Ammon's horn (tissue), 1 donor: Measurements from ENCODE around the gene CPM.

Experiments
- DNase-seq: peaks from one replicate; pipeline ENCODE4 v3.0.0-alpha.2; 2016; ENCODE audit warnings: low spot score

Gene CPM

GRCh38 chr12:68878283-68878682, 54.7 kb downstream of the CPM start:
- DNase-seq = no peak

GRCh38 chr12:68877583-68877982, 55.4 kb downstream of the CPM start:
- DNase-seq = no peak

GRCh38 chr12:68876461-68876860, 56.5 kb downstream of the CPM start:
- peak; percentile 21 for DNase-seq

- DNase-seq = no peak
Observed at GRCh38 chr12:68873316-68873715, 59.7 kb downstream of the CPM start.

- no peak for DNase-seq
Observed at GRCh38 chr12:68871921-68872320, 61.0 kb downstream of the CPM start.

- no peak for DNase-seq
Observed at GRCh38 chr12:68871396-68871795, 61.6 kb downstream of the CPM start.

- DNase-seq = no peak
Observed at GRCh38 chr12:68870443-68870842, 62.5 kb downstream of the CPM start.

GRCh38 chr12:68870011-68870410, 63.0 kb downstream of the CPM start:
- no peak for DNase-seq

GRCh38 chr12:68868043-68868790, 64.8 kb downstream of the CPM start:
- DNase-seq = no peak

- DNase-seq = no peak
Observed at GRCh38 chr12:68867606-68868005, 65.4 kb downstream of the CPM start.

GRCh38 chr12:68866950-68867349, 66.0 kb downstream of the CPM start:
- DNase-seq = no peak

GRCh38 chr12:68865399-68866164, 67.4 kb downstream of the CPM start:
- no peak for DNase-seq

- DNase-seq = no peak
Observed at GRCh38 chr12:68864604-68865003, 68.4 kb downstream of the CPM start.

GRCh38 chr12:68863886-68864454, 69.0 kb downstream of the CPM start:
- DNase-seq = peak; percentile 58

- DNase-seq = no peak
Observed at GRCh38 chr12:68863109-68863770, 69.7 kb downstream of the CPM start.

GRCh38 chr12:68861890-68862289, 71.1 kb downstream of the CPM start:
- no peak for DNase-seq

GRCh38 chr12:68856510-68856909, 76.5 kb downstream of the CPM start:
- no peak for DNase-seq

GRCh38 chr12:68855771-68856170, 77.2 kb downstream of the CPM start:
- no peak for DNase-seq

- DNase-seq = no peak
Observed at GRCh38 chr12:68855111-68855510, 77.9 kb downstream of the CPM start.

GRCh38 chr12:68854554-68854953, 78.4 kb downstream of the CPM start:
- DNase-seq = no peak

GRCh38 chr12:68854078-68854468, 78.9 kb downstream of the CPM start:
- no peak for DNase-seq

GRCh38 chr12:68853396-68854077, 79.4 kb downstream of the CPM start:
- no peak for DNase-seq
